ENCODE data around the gene DDX1. TPM values are rescaled to one million over a fixed set of nuclear protein-coding genes. Genes with fewer than 3 reads are reported as not detected.

The DDX1 gene
- total and polyA plus RNA-seq, 2 donors (not counting 1 experiment from before 2014, with no cell fraction given) = 13.2 to 52.6 TPM

DNA sequence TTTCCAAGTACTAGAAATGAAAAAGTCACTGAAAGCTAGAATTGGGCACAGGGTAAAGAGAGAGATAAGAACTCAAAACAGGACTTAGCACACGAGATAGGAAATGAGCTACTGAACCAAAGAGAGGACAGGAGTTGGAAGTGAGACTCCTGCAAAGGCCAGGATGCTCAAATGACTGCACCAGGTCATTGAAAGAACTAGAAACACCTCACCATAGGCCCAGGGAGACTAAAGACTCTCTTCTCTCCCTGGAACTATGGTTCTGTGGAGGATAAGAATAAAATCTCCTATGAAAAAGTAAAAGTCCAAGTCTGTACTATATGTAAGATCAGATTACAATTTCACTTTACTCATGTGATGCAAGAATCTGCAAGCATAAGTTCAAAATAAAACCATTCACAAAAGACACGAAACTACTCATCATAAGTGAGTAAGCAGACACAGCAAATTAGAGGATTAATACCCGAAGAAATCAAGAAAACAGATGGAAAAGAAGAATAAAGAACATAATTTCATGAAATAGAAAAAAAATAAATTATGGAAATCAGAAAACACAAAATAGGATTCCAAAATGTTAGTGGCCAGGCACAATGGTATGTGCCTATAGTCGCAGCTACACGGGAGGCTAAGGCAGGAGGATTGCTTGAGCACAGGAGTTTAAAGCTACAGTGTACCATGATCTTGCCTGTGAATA lies 37.0 kb upstream of the DDX1 start:
- no peak overlapping the region for H3K27ac Mint-ChIP-seq
- intact Hi-C loops (cut with micrococcal nuclease) = no loop called here
- POLR2A ChIA-PET = interaction anchor here (0.8 kb wide), 1 partner anchor 28 kb away, joined by 5 read pairs; no protein-coding TSS in a partner anchor
- no peak overlapping the region for H3K27ac ChIP-seq (ENCODE audit: low read length in 2 of 2)
- TF ChIP-seq EZH2 (IDR thresholded peaks at IDR 0.05; ENCODE audit: borderline replicate concordance, insufficient read depth, low read depth, low read length, poor library complexity, severe bottlenecking) = no peak
- TF ChIP-seq, protein P1, sequence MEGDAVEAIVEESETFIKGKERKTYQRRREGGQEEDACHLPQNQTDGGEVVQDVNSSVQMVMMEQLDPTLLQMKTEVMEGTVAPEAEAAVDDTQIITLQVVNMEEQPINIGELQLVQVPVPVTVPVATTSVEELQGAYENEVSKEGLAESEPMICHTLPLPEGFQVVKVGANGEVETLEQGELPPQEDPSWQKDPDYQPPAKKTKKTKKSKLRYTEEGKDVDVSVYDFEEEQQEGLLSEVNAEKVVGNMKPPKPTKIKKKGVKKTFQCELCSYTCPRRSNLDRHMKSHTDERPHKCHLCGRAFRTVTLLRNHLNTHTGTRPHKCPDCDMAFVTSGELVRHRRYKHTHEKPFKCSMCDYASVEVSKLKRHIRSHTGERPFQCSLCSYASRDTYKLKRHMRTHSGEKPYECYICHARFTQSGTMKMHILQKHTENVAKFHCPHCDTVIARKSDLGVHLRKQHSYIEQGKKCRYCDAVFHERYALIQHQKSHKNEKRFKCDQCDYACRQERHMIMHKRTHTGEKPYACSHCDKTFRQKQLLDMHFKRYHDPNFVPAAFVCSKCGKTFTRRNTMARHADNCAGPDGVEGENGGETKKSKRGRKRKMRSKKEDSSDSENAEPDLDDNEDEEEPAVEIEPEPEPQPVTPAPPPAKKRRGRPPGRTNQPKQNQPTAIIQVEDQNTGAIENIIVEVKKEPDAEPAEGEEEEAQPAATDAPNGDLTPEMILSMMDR (IDR thresholded peaks at IDR 0.05) = no peak
- no peak overlapping the region for H2AFZ ChIP-seq (ENCODE audit: insufficient read depth, low read depth, low read length, poor library complexity, severe bottlenecking)
- H3K4me3 Mint-ChIP-seq = no peak overlapping the region
- H3K79me2 ChIP-seq (ENCODE audit: control insufficient read depth, insufficient read depth, low read length) = peaks cover 23% of the 10 kb centered on the region
- no peaks in the 10 kb centered on the region for H4K20me1 ChIP-seq (ENCODE audit: control insufficient read depth, insufficient read depth, low read length, poor library complexity, severe bottlenecking)
- WGBS (ENCODE audit: insufficient coverage) = 100% methylated on average over 1 of the region's 5 CpGs
- H3K4me1 Mint-ChIP-seq = peaks cover 14% of the 10 kb centered on the region
- H3K4me3 ChIP-seq (ENCODE audit: control extremely low read depth in 1 of 5, extremely low read depth in 1 of 5, insufficient read depth in 1 of 5, low read depth in 2 of 5, low read length in 4 of 5) = no peak overlapping the region
- H3K9me3 Mint-ChIP-seq (ENCODE audit: insufficient read depth) = no peaks in the 10 kb centered on the region
- DNase-seq (no peak), ATAC-seq (ENCODE audit: low read depth) (no peak)
- no peaks in the 10 kb centered on the region for H3K27me3 ChIP-seq (replicated peaks in 1 of 4; ENCODE audit: control extremely low read depth in 1 of 4, control insufficient read depth in 3 of 4, insufficient read depth in 4 of 4, low read length in 3 of 4)
- no peaks in the 10 kb centered on the region for H3K27me3 Mint-ChIP-seq
- CTCF ChIA-PET = interaction anchor here (0.7 to 1.0 kb wide), 2 partner anchors 12 to 23 kb away, joined by 3 read pairs; no protein-coding TSS in a partner anchor
- peaks cover 3 to 9% of the 10 kb centered on the region in 2 donors for H3K4me1 ChIP-seq (ENCODE audit: control insufficient read depth in 2 of 2, insufficient read depth in 2 of 2, low read length in 2 of 2)
- H3K36me3 ChIP-seq (replicated peaks in 1 of 2; ENCODE audit: control extremely low read depth in 1 of 2, control insufficient read depth in 1 of 2, extremely low read depth in 1 of 2, insufficient read depth in 2 of 2, low read length in 1 of 2) = peaks cover 3 to 23% of the 10 kb centered on the region in 2 experiments
- no peak overlapping the region for H3K9ac ChIP-seq (ENCODE audit: low read length)
- no peaks in the 10 kb centered on the region for H3K9me3 ChIP-seq (ENCODE audit: control extremely low read depth in 1 of 3, control insufficient read depth in 2 of 3, insufficient read depth in 1 of 3, low read length in 2 of 3)
- no peak overlapping the region for H3K4me2 ChIP-seq (replicated peaks; ENCODE audit: low read depth, low read length, poor library complexity, severe bottlenecking)

DNA sequence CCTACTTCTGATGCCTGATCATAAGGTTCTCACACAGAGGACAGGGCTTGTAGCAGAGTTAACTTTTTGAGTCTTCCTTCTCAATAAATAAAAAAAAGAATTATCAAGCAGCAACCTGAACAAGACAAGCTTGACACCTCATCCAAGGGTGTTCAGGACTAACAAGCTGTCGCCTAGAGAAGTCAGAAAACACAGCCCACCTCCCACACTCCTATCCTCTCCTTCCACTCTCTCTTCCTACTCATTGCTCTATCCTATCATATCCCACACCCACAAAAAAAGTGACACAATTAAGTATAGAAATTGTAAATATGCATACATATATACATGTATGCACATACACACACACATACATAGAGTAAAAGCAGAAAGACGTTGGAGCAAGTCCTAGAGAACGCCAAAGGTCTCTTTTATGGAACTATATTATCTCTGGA lies 35.9 kb upstream of the DDX1 start:
- H3K9me3 Mint-ChIP-seq (ENCODE audit: insufficient read depth) = no peaks in the 10 kb centered on the region
- 100% methylated on average over 1 of the region's 3 CpGs for WGBS (ENCODE audit: insufficient coverage)
- no peak for TF ChIP-seq EZH2 (IDR thresholded peaks at IDR 0.05; ENCODE audit: borderline replicate concordance, insufficient read depth, low read depth, low read length, poor library complexity, severe bottlenecking)
- TF ChIP-seq, protein P1 (IDR thresholded peaks at IDR 0.05) = no peak
- Histone ChIP-seq H4K20me1 (ENCODE audit: control insufficient read depth, insufficient read depth, low read length, poor library complexity, severe bottlenecking) (no peaks in the 10 kb centered on the region), H3K79me2 (ENCODE audit: control insufficient read depth, insufficient read depth, low read length) (peaks cover 34% of the 10 kb centered on the region), H3K9ac (ENCODE audit: low read length) (no peak overlapping the region), H3K36me3 (replicated peaks in 1 of 2; ENCODE audit: control extremely low read depth in 1 of 2, control insufficient read depth in 1 of 2, extremely low read depth in 1 of 2, insufficient read depth in 2 of 2, low read length in 1 of 2) (peaks cover 3 to 22% of the 10 kb centered on the region in 2 experiments), H3K27ac (ENCODE audit: low read length in 2 of 2) (no peak overlapping the region), H3K4me1 (ENCODE audit: control insufficient read depth in 2 of 2, insufficient read depth in 2 of 2, low read length in 2 of 2) (peaks cover 12 to 15% of the 10 kb centered on the region in 2 donors), H3K4me2 (replicated peaks; ENCODE audit: low read depth, low read length, poor library complexity, severe bottlenecking) (no peak overlapping the region), H3K4me3 (ENCODE audit: control extremely low read depth in 1 of 5, extremely low read depth in 1 of 5, insufficient read depth in 1 of 5, low read depth in 2 of 5, low read length in 4 of 5) (no peak overlapping the region), H2AFZ (ENCODE audit: insufficient read depth, low read depth, low read length, poor library complexity, severe bottlenecking) (no peak overlapping the region), H3K27me3 (replicated peaks in 1 of 4; ENCODE audit: control extremely low read depth in 1 of 4, control insufficient read depth in 3 of 4, insufficient read depth in 4 of 4, low read length in 3 of 4) (no peaks in the 10 kb centered on the region), H3K9me3 (ENCODE audit: control extremely low read depth in 1 of 3, control insufficient read depth in 2 of 3, insufficient read depth in 1 of 3, low read length in 2 of 3) (no peaks in the 10 kb centered on the region)
- no peak overlapping the region for H3K4me3 Mint-ChIP-seq
- POLR2A ChIA-PET = no interaction called here
- no peak overlapping the region for H3K27ac Mint-ChIP-seq
- H3K4me1 Mint-ChIP-seq = peaks cover 24% of the 10 kb centered on the region
- intact Hi-C loops (cut with micrococcal nuclease) = no loop called here
- CTCF ChIA-PET = interaction anchor here (0.7 to 1.1 kb wide), 2 partner anchors 11 to 21 kb away, joined by 3 to 4 read pairs; no protein-coding TSS in a partner anchor
- ATAC-seq (ENCODE audit: low read depth) (no peak), DNase-seq (no peak)
- no peaks in the 10 kb centered on the region for H3K27me3 Mint-ChIP-seq
